Measurements from ENCODE around the gene U2AF2. TPM values are rescaled to one million over a fixed set of nuclear protein-coding genes. Genes with fewer than 3 reads are reported as not detected.
"Not testable (repeated sequence)": the region's sequence is repeated elsewhere in the genome, so short reads cannot be mapped to it uniquely, and the experiment has no call there.

Gene U2AF2
- total and polyA plus RNA-seq, 2 of the 4 experiments (the other 2 are of a cell fraction), result 120 to 260 TPM

DNA sequence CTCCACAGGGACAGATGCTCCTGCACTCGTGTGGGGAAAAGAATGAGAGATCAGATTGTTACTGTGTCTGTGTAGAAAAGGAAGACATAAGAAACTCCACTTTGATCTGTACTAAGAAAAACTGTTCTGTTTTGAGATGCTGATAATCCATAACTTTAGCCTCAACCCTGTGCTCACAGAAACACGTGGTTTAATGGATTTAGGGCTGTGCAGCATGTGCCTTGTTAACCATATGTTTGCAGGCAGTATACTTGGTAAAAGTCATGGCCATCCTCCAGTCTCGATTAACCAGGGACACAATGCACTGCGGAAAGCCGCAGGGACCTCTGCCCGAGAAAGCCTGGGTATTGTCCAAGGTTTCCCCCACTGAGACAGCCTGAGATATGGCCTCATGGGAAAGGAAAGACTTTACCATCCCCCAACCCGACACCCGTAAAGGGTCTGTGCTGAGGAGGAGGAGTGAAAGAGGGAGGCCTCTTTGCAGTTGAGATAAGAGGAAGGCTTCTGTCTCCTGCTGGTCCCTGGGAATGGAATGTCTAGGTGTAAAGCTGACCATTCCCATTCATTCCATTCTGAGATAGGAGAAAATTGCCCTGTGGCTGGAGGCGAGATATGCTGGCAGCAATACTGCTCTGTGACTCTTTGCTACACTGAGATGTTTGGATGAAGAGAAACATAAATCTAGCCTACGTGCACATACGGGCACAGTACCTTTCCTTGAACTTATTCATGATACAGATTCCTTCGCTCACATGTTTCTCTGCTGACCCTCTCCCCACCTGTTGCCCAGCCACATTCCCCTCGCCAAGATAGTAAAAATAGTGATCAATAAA, 63.3 kb downstream of the U2AF2 start:
- H3K4ac ChIP-seq (ENCODE audit: low read depth, low read length); H2BK5ac ChIP-seq (ENCODE audit: low read depth, low read length, poor library complexity, severe bottlenecking); H3K56ac ChIP-seq (ENCODE audit: extremely low read depth, insufficient read depth, low read length); H3K79me1 ChIP-seq (ENCODE audit: low read depth in 1 of 2, low read length in 2 of 2); H2AK5ac ChIP-seq (ENCODE audit: low read depth, low read length); H3K9ac ChIP-seq (ENCODE audit: low read depth, low read length); H3K4me2 ChIP-seq (ENCODE audit: low read depth, low read length); H2AK9ac ChIP-seq (replicated peaks; ENCODE audit: low read depth, low read length, poor library complexity); H3K14ac ChIP-seq (replicated peaks; ENCODE audit: low read depth, low read length); H4K8ac ChIP-seq (ENCODE audit: low read depth in 2 of 2, low read length in 2 of 2); H3K23ac ChIP-seq (ENCODE audit: low read depth, low read length); intact Hi-C loops (cut with micrococcal nuclease); H3K18ac ChIP-seq (ENCODE audit: low read depth, low read length); DNase-seq; BruUV-seq (replicated peaks); H3K27me3 ChIP-seq (ENCODE audit: control insufficient read depth, insufficient read depth, low read length); H3K4me1 ChIP-seq (ENCODE audit: control insufficient read depth, insufficient read depth, low read length); H3K9me1 ChIP-seq (ENCODE audit: insufficient read depth, low read length); H2BK120ac ChIP-seq (ENCODE audit: low read depth, low read length); POLR2A ChIA-PET (ENCODE audit: unreplicated experiment); H3K36me3 ChIP-seq (ENCODE audit: control insufficient read depth, insufficient read depth, low read length); H4K5ac ChIP-seq (ENCODE audit: low read depth, low read length); H2BK20ac ChIP-seq (ENCODE audit: low read depth, low read length); H2BK15ac ChIP-seq (ENCODE audit: low read depth, low read length); in situ Hi-C loops (cut with MboI; ENCODE audit: low sequenced_read_pairs); ATAC-seq (ENCODE audit: low read depth); H2AFZ ChIP-seq (replicated peaks; ENCODE audit: low read length, poor library complexity); CTCF ChIA-PET; H3K4me3 ChIP-seq (ENCODE audit: insufficient read depth, low read depth, low read length); H4K91ac ChIP-seq (ENCODE audit: insufficient read depth, low read depth, low read length); dilution Hi-C loops (cut with HindIII; ENCODE audit: low sequenced_read_pairs, unreplicated experiment); H4K20me1 ChIP-seq (ENCODE audit: insufficient read depth, low read length); H3K27ac ChIP-seq (ENCODE audit: insufficient read depth, low read length): not testable (repeated sequence)
- no CpG with 5 or more reads among the region's 13 CpGs for WGBS, 2 experiments (ENCODE audit: extremely low coverage in 2 of 2, insufficient read length in 1 of 2)
- H3K9me3 ChIP-seq (ENCODE audit: control insufficient read depth, insufficient read depth, low read length), result peaks cover 11% of the 10 kb centered on the region; the same call in 1 of the 2 replicates
